Stimulated activated CD8-positive, alpha-beta memory T cell treated with anti-CD3 and anti-CD28 coated beads, Interleukin-15, amount 100 ng/mL, for 24 hours (primary cell): Measurements from ENCODE around the gene RBBP8NL.

Experiments
- DNase-seq: peaks from one replicate; pipeline ENCODE4 v3.0.0-alpha.2; 2020; ENCODE audit warnings: low read depth

RBBP8NL gene

DNA sequence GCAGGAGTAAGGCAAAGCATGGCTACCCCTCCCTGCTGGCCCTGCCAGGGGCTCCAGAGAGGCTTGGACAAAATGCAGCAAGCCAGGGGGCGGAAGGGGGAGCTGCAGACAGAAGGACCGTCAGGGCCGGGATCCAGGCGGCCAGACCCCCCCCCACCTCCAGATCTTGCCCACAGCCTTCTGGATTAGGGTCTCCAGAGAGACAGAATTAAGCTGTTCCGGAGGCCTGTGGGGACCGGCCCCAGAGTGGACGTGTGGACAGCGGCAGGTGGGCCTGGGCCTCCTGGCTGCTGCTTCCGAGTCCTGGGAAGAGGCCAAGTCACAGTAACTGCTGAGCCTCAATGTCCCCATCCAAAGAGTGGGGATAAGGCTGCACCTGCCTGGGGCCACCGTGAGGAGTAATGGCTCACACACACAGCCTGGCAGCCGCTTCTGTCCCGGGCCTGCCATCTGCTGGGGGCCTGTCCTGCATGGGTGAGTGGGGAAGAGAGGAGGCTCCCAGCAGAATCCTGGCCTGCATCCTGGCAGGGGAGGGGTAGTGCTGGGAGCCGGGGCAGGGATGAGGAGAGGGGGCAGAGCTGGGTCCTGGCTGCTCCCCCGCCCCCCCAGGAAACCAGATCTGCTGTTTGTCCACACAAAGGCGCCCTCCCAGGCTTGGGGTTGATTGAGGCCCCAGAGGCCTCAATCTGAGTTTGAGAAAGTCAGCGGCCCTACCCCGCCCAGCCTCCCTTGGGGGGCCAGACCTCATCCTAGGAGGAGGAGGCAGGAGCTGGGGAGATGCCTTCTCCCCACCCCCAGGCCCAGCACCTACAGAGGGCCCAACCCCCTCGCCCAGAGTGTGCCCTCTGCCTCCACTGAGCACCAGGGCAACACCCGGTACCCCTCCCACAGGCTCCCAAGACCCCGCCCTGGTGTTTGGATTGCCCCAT, 64.1 kb downstream of the RBBP8NL start:
- no peak for DNase-seq

DNA sequence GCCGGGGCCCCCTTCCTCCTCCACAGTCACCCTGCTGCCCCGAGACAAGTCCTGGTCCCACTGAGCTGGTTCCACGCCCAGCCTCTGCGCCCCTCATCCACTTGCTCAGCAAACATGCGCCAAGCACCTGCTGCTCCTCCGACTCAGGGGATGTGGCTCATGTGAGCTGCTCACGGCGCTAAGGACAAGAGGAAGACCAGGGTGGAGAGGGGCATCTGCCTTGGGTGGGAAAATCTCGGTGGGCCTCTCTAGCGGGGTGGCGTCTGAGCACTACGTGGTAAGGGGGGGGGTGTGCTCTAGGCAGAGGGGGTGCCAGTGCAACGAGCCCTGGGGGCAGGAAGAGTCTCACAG, 64.8 kb downstream of the RBBP8NL start:
- no peak for DNase-seq

DNA sequence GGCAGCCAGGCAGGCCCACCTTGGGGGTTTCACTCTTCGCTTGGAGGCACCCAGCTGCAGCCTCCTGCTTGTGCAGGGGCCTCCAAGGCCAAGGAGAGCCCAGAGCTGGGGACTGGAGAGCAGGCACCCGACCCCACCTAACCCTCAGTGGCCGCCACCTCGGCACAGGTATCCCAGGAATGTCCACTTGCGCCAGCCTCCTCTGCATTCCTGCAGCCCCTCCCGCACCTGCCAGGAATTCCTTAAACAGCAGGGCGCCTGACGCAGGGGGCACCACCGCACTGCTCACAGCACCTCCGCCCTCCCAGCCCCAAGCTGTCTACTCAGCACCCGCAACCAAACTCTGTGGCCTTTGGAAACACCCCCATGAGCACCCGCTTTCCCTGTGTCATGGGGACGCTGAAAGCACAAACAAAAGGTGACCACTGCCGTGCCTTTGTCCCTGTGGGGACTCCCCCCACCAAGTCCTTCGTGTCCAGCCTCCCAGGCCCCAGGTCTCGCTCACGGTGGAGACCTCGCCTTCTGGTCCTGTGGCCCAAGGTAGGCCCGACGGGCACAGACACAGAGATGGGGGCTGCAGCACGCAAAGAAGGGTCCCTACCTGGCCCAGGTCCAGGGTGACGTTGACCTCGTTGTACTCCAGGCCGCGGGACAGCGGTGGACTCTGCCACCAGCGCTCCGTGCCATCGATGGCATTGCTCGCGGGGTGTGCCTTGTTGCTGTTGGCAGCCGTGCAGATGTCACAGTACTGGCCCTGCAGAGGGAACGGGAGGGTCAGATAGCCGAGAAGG, 65.3 kb downstream of the RBBP8NL start:
- DNase-seq = no peak

DNA sequence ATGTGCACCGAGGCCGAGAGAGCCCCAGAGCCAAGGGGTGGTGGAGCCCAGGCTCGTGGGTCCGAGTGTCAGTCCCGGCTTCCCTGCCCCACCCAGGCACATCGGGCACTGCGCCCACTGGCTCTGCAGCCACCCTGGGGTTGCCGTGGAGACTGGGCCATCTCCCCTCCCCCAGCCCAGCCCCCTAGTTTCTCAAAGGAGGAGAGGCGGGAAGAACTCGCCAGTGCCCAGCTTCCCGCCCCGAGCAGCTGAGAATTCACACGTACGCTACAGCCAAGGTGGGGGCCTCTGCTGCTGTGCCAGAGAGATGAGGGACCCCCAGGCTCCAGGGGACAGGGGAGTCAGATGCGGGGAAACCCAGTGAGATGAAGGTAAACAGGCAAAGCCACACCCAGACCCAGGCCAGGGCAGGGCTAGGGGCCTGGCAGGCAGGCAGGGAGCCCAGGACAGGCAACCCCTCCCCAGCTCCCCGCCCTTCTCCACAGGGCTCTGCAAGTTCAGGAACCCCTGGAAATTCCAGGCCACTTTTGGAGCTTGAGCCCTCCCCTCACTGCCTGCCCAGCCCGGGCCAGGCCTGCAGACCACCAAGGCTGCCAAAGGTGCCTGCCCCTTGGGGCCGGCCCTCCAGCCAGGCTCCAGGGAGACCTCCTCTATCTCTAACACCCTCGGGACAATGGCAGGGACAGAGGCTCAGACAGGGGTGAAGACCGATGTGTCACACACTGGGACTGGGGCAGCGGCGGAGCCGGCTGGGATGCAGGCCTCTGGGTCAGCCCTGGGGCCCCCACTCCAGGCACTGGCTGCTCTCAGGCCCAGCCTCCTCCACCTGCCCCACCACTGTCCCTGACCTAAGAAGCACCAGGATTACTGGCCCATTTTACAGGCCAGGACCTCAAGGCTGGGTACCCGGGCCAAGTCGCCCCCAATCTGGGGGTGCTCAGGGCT, 66.2 kb downstream of the RBBP8NL start:
- DNase-seq = no peak
